Measurements from ENCODE around the gene STARD5.

Gene STARD5

DNA sequence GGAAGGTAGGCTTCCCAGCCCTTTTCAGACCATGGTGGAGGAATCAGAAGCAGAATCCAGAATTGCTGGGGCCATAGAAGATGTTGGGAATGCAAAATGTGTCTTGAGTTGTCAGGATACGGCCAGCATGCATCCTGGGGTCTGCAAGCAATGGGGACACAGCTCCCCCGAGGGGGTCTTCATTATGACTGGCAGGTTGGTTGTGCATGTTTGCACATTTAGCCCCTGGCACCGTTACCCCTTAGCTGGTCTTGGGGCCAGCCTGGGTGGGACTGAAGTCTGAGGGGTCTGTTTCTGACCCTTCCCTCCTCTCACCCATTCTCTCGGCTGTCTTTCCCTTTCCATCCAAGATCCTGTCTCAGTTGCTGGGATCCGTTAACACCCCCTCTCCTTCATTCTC, 50.7 kb downstream of the STARD5 start:
- DNase-seq = no peak

DNA sequence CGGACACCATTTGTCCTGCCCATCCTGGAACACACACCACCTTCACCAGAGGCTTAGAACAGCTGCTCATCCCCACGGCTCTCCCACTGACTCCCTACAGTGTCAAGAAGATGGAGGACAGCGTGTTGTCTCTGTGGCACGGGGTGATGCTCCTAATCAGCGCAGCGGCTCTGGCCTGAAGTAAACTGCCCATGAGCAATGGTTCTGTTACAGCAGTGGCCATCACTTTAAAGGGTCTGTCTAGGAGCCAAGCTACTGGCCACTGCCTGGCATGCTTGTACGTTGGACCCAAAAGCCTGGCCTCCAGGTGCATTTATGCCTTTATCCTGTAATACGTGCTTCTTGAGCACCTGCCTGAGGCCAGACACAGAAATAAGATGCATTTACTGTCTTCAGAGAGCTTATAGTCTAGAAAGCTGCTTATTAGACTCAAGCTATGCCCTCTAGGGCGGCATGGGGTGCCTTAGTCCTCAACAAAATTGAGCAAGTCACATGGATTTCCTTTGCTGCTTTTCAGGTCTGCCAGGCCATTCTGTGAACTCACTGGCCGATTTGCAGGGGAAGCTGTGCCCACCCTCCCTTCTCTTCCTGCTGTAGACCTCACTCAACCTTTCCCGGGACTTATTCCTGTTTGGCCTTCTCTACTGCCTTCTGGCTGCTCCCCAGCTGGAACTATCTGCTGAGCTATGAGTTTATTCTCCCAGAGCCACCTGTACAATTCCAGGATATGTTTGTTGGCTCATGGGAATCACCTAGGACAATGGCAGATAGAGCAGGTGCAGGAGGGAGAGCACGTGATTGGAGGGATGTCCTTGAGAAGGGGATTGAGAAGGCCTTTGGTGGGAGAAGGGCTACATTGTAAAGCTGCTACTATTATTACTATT, 51.9 kb downstream of the STARD5 start:
- DNase-seq = no peak

DNA sequence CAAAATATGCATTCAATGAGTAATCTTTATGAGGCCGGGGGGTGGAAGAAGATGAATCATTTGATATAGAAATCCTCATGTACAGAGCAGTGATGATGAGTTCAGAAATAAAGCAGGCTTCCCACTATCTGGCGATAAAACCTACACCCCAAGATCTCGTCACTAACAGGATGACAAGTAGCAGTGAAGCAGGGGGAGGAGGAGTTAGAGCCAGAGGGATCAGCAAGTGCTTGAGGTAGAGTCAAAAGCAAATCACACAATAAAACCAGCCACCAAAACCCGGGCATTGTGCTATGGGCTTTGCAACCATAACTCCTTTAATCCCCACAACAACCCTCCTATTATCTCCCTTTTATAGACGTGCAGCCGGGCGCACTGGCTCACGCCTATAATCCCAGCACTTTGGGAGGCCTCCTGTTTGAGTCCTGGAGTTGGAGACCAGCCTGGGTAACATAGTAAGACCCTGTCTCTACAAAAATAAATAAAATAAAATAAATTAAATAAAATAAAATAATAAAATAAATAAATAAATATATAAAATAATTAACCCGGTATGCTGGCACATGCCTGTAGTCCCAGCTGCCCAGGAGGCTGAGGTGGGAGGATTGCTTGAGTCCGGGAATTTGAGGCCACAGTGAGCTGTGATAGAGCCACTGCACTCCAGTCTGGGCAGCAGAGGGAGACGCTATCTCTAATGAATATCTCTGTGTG, 53.0 kb downstream of the STARD5 start:
- DNase-seq = no peak

GRCh38 chr15:81270188-81270587, 53.8 kb downstream of the STARD5 start:
- DNase-seq = no peak

DNA sequence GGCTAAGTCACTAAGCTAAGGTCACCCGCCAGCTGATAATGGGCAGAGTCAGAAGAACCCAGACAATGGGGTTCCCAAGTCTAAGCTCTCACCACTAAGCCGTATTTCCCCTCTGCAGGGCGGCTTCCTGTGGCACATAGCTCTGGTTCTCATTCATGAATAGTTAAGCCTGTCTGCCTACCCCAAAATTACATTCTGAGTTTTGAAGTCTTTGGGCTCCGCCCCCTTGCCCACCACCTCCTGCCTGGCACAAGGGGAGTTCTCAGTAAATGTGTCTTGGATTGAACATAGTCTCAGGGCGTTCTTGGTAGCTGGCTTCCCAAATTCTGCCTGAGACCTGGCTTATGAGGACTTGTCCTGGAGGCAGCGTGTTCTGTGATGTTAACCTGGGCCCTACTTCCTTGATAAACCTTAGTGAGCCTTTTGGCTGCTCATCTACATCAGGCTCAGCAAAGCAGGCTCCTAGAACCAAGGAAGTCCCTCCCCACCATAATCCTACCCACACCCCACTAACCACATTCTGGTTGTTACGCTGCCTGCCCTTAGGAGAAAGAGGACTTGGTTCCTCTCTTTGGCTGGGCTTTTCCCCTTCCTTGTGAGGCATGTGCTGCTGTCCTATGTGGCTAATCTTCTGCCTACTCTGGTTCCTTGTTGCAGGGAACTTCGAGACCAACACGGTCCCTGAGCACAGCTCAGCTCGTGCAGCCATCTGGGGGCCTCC, 54.9 kb downstream of the STARD5 start:
- DNase-seq = no peak

DNA sequence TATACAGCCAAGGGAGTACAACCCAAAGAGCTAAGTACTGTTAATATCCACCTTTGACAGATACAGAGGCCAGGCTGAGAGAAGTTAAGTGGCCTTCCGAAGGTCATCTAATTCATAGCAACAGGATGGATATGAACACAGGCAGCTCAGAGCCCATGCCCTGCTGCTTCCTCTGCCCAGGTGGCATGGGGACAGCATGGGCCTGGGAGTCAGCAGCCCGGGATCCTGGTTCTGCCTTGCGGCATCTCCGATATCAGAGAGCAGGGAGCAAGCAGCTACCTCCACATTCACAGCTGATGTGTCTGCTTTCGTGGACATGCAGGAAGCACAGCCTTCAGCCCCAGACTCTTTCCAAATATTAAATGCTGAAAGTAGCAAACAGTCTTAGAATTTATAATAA, 55.6 kb downstream of the STARD5 start:
- no peak for DNase-seq

GRCh38 chr15:81265944-81266775, 57.8 kb downstream of the STARD5 start:
- peak; percentile 88 to 91 for DNase-seq

GRCh38 chr15:81265256-81265943, 58.5 kb downstream of the STARD5 start:
- no peak for DNase-seq

GRCh38 chr15:81264072-81264857, 59.7 kb downstream of the STARD5 start:
- DNase-seq = no peak

DNA sequence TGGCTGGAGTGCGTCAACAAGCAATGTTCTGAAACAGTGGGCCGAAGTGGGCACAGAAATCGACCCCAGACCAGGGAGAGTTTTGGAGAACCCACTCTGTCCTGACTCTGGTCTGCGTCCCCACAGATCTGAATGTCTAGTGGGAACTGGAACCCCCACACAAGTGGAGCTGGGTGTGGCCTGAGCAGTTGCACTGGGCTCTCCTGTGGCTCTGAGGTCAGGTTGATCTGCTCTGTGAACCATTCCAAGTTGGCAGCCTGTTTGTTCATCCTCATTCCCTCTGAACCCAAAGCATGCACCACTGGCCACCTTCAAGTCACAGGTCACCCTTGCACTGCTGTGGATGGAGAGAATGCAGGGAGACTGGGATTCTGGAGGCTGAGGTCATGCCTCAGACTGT, 60.5 kb downstream of the STARD5 start:
- DNase-seq = no peak

DNA sequence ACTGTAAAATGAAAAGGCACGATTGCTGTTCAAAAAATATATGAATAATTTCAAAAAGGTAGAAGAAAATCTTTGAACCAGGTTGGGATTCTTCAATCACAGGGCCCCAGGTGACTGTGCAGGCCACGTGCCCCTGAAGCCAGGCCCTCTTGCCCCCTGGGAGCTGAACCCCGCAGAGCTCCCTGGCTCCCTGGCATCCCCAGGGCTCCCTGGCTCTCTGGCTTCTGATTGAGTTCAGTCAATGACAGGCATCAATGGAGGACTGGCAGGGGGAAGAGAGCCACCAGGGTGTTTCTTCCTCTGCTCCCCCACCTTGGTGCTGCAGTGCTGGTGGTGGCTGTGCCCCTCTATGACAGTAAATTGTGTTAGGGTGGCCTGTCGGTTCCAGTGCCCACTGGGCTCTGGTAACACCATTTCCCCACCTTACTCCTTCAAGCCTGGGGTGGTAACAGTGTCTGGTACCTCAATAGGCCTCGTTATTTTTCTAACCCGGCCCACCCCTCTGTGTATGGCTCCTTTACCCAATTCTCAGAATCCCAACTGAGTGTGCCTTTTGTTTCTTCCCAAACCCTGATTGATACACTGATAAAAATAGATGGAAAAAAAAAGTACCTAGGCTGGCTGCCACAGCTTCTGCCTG, 62.6 kb downstream of the STARD5 start:
- no peak for DNase-seq

GRCh38 chr15:81259760-81260298, 64.1 kb downstream of the STARD5 start:
- DNase-seq = no peak

Data from activated T-cell treated with anti-CD3 and anti-CD28 coated beads, Interleukin-2, amount 50 U/mL, for 48 hours (primary cell).